Activated T-helper 17 cell treated with anti-CD3 and anti-CD28 coated beads, Interleukin-2, amount 50 U/mL, for 72 hours (primary cell): ENCODE data around the gene KAT5. TPM values are rescaled to one million over a fixed set of nuclear protein-coding genes. Genes with fewer than 3 reads are reported as not detected.
A peak's percentile ranks its signal among the peaks of the same experiment; 100 is the strongest.
"Not testable (repeated sequence)": the region's sequence is repeated elsewhere in the genome, so short reads cannot be mapped to it uniquely, and the experiment has no call there.

Experiments
- ATAC-seq: fragments of 150-1000 bp; cut with Tn5 transposase; replicated peaks from 2 replicates; pipeline ENCODE4 v1.10.0; 2021; ENCODE audit warnings: mild to moderate bottlenecking, moderate library complexity
- H3K27ac Mint-ChIP-seq: one replicate; pipeline ENCODE4 v1.8.0; 2022; ENCODE audit warnings: mixed read lengths
- H3K27me3 Mint-ChIP-seq: one replicate; pipeline ENCODE4 v1.8.0; 2022; ENCODE audit warnings: mixed read lengths
- H3K36me3 Mint-ChIP-seq: one replicate; pipeline ENCODE4 v1.8.0; 2022; ENCODE audit warnings: low read depth, mild to moderate bottlenecking, mixed read lengths
- H3K4me1 Mint-ChIP-seq: one replicate; pipeline ENCODE4 v1.8.0; 2022; ENCODE audit warnings: mixed read lengths
- H3K4me3 Mint-ChIP-seq: one replicate; pipeline ENCODE4 v1.8.0; 2022; ENCODE audit warnings: mild to moderate bottlenecking, mixed read lengths
- H3K9me3 Mint-ChIP-seq: one replicate; pipeline ENCODE4 v1.8.0; 2022; ENCODE audit warnings: mixed read lengths
- total RNA-seq, 2 donors: library from RNA; stranded (reverse); gene quantifications; one replicate each; pipeline ENCODE4 v1.2.3, GENCODE V29; 2022

Gene KAT5
- total RNA-seq, 2 donors from 2014 or later, result 75.6 to 88.8 TPM

DNA sequence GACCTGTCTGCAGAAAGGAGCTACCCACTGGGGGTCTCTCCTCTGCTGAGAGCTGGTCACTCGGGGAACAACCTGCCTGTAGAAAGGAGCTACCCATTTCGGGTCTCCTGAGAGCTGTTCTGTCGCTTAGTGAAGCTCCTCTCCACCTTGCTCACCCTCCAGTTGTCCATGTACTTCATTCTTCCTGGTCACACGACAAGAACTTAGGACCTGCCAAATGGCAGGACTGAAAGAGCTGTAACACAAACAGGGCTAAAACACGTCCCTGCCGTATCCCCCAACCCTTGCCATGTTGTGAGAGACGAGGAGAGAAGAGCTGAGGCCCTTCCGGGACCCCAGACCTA is 32.6 kb downstream of the KAT5 start:
- peaks cover 3% of the 10 kb centered on the region for H3K27me3 Mint-ChIP-seq
- no peak overlapping the region for H3K4me3 Mint-ChIP-seq
- ATAC-seq, result no peak
- H3K36me3 Mint-ChIP-seq, result no peaks in the 10 kb centered on the region
- no peak overlapping the region for H3K27ac Mint-ChIP-seq
- H3K4me1 Mint-ChIP-seq, result no peaks in the 10 kb centered on the region
- no peaks in the 10 kb centered on the region for H3K9me3 Mint-ChIP-seq

DNA sequence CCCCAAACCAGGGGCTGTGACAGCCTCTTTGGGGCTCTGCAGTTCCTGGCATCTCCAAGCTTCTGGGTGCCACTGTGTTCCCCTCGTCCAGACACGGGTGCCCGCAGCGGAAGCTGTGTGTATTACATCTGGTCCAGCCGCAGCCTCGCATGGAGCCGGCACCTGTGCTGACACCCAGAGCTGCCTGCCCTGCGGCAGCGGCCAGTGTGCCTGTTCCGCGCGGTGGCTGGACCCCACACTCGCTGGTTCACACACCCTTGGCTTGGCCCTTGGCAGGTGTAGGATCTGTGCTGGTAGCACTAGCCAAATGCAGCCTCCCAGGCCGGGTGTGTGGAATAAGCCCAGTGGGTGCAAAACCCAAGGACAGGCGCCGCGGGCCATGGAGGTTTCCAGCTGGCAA is 33.0 kb downstream of the KAT5 start:
- H3K36me3 Mint-ChIP-seq, result no peaks in the 10 kb centered on the region
- no peak for ATAC-seq
- H3K27ac Mint-ChIP-seq, result no peak overlapping the region
- no peaks in the 10 kb centered on the region for H3K9me3 Mint-ChIP-seq
- H3K27me3 Mint-ChIP-seq, result peaks cover 3% of the 10 kb centered on the region
- no peaks in the 10 kb centered on the region for H3K4me1 Mint-ChIP-seq
- H3K4me3 Mint-ChIP-seq, result no peak overlapping the region

DNA sequence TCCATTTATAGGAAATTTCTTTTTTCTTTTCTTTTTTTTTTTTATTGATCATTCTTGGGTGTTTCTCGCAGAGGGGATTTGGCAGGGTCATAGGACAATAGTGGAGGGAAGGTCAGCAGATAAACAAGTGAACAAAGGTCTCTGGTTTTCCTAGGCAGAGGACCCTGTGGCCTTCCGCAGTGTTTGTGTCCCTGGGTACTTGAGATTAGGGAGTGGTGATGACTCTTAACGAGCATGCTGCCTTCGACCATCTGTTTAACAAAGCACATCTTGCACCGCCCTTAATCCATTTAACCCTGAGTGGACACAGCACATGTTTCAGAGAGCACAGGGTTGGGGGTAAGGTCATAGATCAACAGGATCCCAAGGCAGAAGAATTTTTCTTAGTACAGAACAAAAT is 50.1 kb downstream of the KAT5 start:
- not testable (repeated sequence) for H3K27me3 Mint-ChIP-seq, ATAC-seq, H3K4me1 Mint-ChIP-seq, H3K36me3 Mint-ChIP-seq, H3K27ac Mint-ChIP-seq, H3K4me3 Mint-ChIP-seq, H3K9me3 Mint-ChIP-seq

DNA sequence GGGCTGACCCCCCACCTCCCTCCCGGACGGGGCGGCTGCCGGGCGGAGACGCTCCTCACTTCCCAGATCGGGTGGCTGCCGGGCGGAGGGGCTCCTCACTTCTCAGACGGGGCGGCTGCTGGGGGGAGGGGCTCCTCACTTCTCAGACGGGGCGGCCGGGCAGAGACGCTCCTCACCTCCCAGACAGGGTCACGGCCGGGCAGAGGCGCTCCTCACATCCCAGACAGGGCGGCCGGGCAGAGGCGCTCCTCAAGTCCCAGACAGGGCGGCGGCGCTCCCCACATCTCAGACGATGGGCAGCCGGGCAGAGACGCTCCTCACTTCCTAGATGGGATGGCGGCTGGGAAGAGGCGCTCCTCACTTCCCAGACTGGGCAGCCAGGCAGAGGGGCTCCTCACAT is 50.8 kb downstream of the KAT5 start:
- not testable (repeated sequence) for H3K27me3 Mint-ChIP-seq, ATAC-seq, H3K27ac Mint-ChIP-seq, H3K4me1 Mint-ChIP-seq, H3K9me3 Mint-ChIP-seq, H3K36me3 Mint-ChIP-seq, H3K4me3 Mint-ChIP-seq

DNA sequence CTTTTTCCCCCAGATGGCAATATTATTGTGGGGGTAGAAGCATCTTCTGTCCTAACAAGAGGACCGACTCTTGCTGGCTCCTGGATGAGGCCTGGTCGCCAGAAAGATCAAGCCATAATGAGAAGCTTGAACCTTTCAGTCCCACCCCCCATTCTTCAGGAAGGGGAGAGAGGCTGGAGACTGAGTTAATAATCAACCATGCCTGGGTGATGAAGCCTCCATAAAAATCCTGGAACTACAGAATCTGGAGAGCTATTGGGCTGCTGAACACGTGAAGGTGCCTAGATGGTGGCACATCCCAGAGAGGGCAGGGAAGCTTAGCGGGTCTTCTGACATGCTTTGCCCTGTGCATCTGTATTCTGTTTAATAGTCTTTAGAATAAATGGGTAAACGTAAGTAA is 52.4 kb downstream of the KAT5 start:
- Mint-ChIP-seq H3K9me3 (no peaks in the 10 kb centered on the region), H3K4me3 (no peak overlapping the region), H3K27ac (no peak overlapping the region), H3K27me3 (no peaks in the 10 kb centered on the region), H3K36me3 (no peaks in the 10 kb centered on the region), H3K4me1 (no peaks in the 10 kb centered on the region)
- ATAC-seq, result no peak

DNA sequence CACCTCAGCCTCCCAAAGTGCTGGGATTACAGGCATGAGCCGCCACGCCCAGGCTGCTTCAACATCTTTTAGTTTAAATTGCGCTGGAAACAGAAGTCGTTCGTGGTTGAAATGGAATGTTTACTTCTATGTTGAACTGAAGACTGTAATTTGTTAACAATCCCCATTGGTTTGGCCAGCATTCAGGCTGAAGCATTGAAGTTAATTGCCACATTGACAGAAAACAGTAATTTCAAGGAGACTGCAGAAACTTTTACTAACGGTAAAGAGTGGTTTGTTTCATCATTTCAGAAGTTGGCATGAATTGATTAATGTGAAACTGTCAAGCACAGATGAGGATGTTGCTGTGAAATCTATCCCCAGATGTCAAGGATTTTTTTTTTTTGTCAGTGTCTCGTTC is 54.5 kb downstream of the KAT5 start:
- Mint-ChIP-seq H3K27me3 (no peaks in the 10 kb centered on the region), H3K4me3 (no peak overlapping the region), H3K36me3 (no peaks in the 10 kb centered on the region), H3K4me1 (peaks cover 5% of the 10 kb centered on the region), H3K9me3 (no peaks in the 10 kb centered on the region), H3K27ac (no peak overlapping the region)
- ATAC-seq, result peak; percentile 31

DNA sequence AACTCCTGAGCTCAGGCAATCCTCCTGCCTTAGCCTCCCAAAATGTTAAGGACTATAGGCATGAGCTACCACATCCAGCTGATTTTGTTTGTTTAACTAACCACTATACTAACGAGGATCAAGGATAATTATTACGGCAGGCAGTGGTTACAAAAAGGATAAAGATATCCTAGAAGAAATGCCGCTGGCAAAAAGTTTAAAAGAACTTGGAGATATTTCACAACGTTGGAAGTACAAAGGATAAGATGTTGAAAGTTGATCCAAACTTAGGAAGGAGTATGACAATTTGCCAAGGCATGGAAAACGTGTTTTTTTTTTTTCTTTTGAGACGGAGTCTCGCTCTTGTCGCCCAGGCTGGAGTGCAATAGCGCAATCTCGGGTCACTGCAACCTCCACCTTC is 55.4 kb downstream of the KAT5 start:
- H3K4me3 Mint-ChIP-seq, result no peak overlapping the region
- no peaks in the 10 kb centered on the region for H3K36me3 Mint-ChIP-seq
- no peaks in the 10 kb centered on the region for H3K9me3 Mint-ChIP-seq
- peaks cover 5% of the 10 kb centered on the region for H3K4me1 Mint-ChIP-seq
- H3K27me3 Mint-ChIP-seq, result no peaks in the 10 kb centered on the region
- ATAC-seq, result no peak
- H3K27ac Mint-ChIP-seq, result no peak overlapping the region

DNA sequence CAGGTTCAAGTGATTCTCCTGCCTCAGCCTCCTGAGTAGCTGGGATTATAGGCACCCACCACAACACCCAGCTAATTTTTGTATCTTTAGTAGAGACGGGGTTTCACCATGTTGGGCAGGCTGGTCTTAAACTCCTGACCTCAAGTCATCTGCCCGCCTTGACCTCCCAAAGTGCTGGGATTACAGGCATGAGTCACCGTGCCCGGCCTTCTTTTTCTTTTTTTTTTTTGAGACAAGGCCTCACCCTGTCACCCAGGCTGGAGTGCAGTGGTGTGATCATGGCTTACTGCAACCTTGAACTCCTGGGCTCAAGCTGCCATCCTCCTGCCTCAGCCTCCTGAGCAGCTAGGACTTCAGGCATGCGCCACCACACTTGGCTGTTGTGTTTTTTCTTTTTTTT is 55.8 kb downstream of the KAT5 start:
- not testable (repeated sequence) for H3K4me1 Mint-ChIP-seq, H3K9me3 Mint-ChIP-seq, ATAC-seq, H3K27ac Mint-ChIP-seq, H3K27me3 Mint-ChIP-seq, H3K4me3 Mint-ChIP-seq, H3K36me3 Mint-ChIP-seq

Other genes starting within 250 kb of the KAT5 start
- over 10,000 TPM in 1 of 2 donors, 1,000 to 10,000 TPM in 1; 5,547 to 22,796 TPM for gene MALAT1, start 213.2 kb upstream of the KAT5 start, total RNA-seq
- 10 to 100 TPM; 80.4 to 86.8 TPM for gene SCYL1, start 187.2 kb upstream of the KAT5 start, total RNA-seq
- gene LTBP3, start 153.9 kb upstream of the KAT5 start, total RNA-seq, result 100 to 1,000 TPM in 1 of 2 donors, 10 to 100 TPM in 1; 54.3 to 124 TPM
- gene ZNRD2, start 141.8 kb upstream of the KAT5 start, total RNA-seq, result 10 to 100 TPM; 30.3 to 49.4 TPM
- gene FAM89B, start 139.7 kb upstream of the KAT5 start, total RNA-seq, result 10 to 100 TPM; 39.0 to 42.2 TPM
- gene EHBP1L1, start 136.2 kb upstream of the KAT5 start, total RNA-seq, result 100 to 1,000 TPM; 126 to 167 TPM
- gene KCNK7, start 116.5 kb upstream of the KAT5 start, total RNA-seq, result under 1 TPM; 0.52 to 0.79 TPM
- gene MAP3K11, start 98.0 kb upstream of the KAT5 start, total RNA-seq, result 10 to 100 TPM; 64.9 to 83.2 TPM
- gene PCNX3, start 96.5 kb upstream of the KAT5 start, total RNA-seq, result 10 to 100 TPM; 20.8 to 39.1 TPM
- 100 to 1,000 TPM; 135 to 144 TPM for gene SIPA1, start 74.2 kb upstream of the KAT5 start, total RNA-seq
- 100 to 1,000 TPM in 1 of 2 donors, 10 to 100 TPM in 1; 82.5 to 150 TPM for gene RELA, start 49.3 kb upstream of the KAT5 start, total RNA-seq
- gene RNASEH2C, start 8.5 kb downstream of the KAT5 start, total RNA-seq, result 10 to 100 TPM; 57.4 to 92.9 TPM
- 10 to 100 TPM; 17.2 to 21.9 TPM for gene AP5B1, start 68.7 kb downstream of the KAT5 start, total RNA-seq
- gene OVOL1, start 74.8 kb downstream of the KAT5 start, total RNA-seq, result under 1 TPM in 1 of 2 donors, not detected in 1; 0.98 TPM
- gene SNX32, start 121.7 kb downstream of the KAT5 start, total RNA-seq, result 1 to 10 TPM; 1.6 to 6.6 TPM
- gene CFL1, start 145.9 kb downstream of the KAT5 start, total RNA-seq, result 1,000 to 10,000 TPM in 1 of 2 donors, 100 to 1,000 TPM in 1; 682 to 1,566 TPM
- gene MUS81, start 148.2 kb downstream of the KAT5 start, total RNA-seq, result 10 to 100 TPM; 65.2 to 77.2 TPM
- gene EFEMP2, start 160.5 kb downstream of the KAT5 start, total RNA-seq, result 10 to 100 TPM; 11.5 to 76.3 TPM
- gene CTSW, start 167.6 kb downstream of the KAT5 start, total RNA-seq, result 10 to 100 TPM in 1 of 2 donors, 1 to 10 TPM in 1; 5.4 to 23.6 TPM
- gene FIBP, start 176.2 kb downstream of the KAT5 start, total RNA-seq, result 100 to 1,000 TPM in 1 of 2 donors, 10 to 100 TPM in 1; 75.8 to 102 TPM
- gene CCDC85B, start 178.4 kb downstream of the KAT5 start, total RNA-seq, result 10 to 100 TPM; 21.0 to 37.2 TPM
- gene FOSL1, start 188.1 kb downstream of the KAT5 start, total RNA-seq, result 10 to 100 TPM; 18.7 to 24.8 TPM
- gene C11orf68, start 206.8 kb downstream of the KAT5 start, total RNA-seq, result 10 to 100 TPM; 20.9 to 30.1 TPM
- gene DRAP1, start 207.2 kb downstream of the KAT5 start, total RNA-seq, result 10 to 100 TPM; 85.3 to 94.5 TPM
- not detected for gene TSGA10IP, start 233.2 kb downstream of the KAT5 start, total RNA-seq
- 10 to 100 TPM; 44.7 to 51.3 TPM for gene SART1, start 249.5 kb downstream of the KAT5 start, total RNA-seq